ENCODE data around the gene IVD.

IVD gene

GRCh38 chr15:40413036-40413435, 7.4 kb downstream of the IVD start:
- no peak for DNase-seq (ENCODE audit: low read depth in 4 of 4, low spot score in 1 of 4)

GRCh38 chr15:40414816-40415215, 9.2 kb downstream of the IVD start:
- DNase-seq (ENCODE audit: low read depth in 4 of 4, low spot score in 1 of 4) = no peak

DNA sequence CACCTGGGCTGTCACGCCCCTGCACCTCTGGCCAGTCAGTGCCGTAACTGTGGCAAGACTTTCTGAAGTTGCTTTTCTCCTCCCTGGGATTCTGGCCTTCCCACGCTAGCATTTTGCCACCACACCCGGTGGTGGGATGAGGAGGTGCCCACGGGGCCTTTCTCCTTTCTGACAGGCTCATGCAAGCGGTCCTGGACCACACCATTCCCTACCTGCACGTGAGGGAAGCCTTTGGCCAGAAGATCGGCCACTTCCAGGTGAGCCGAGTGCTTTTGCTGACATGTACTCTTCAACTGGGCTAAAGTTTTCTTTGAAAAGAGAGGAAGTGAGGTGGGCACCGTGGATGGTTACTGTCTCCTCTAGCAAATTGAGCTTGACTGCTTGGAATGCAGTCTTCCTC, 9.6 kb downstream of the IVD start:
- no peak for DNase-seq (ENCODE audit: low read depth in 4 of 4, low spot score in 1 of 4)

- DNase-seq (ENCODE audit: low read depth in 4 of 4, low spot score in 1 of 4) = no peak
These were observed 10.5 kb downstream of the IVD start for GRCh38 chr15:40416056-40416455.

GRCh38 chr15:40418126-40418525, 12.5 kb downstream of the IVD start:
- no peak for DNase-seq (ENCODE audit: low read depth in 4 of 4, low spot score in 1 of 4)

DNA sequence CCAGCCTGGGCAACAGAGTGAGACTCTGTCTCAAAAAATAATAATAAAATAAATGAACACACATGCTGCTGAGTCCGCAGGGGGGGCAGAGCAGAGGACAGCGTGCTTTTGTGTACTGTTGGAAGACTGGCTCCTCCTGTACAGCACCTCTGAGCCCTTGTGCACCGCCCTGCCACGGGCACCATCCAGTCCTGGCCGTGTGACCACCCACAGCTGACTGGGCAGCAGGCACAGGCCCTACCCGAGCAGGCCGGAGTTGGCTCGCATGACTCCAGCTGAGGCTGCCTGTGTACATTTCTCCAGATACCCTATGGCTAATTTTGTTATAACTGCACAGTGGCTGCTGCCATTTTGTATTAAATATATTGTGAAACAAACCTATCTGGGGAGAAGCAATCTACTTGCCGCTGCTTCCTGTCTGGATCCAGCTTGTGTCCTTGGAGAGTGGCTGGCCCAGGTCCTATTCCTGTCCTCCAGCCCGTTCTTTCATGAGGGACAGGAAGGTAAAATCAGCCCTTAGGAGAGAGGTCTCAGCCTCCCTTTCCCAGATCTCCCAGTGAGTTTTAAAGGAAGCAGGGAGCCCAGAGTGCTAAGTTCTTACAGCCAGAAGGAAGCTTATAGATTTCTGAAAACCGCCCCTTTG, 14.6 kb downstream of the IVD start:
- no peak for DNase-seq (ENCODE audit: low read depth in 4 of 4, low spot score in 1 of 4)

GRCh38 chr15:40420793-40421192, 15.2 kb downstream of the IVD start:
- no peak for DNase-seq (ENCODE audit: low read depth in 4 of 4, low spot score in 1 of 4)

- peak; percentile 67 to 78 (median 72) for DNase-seq (ENCODE audit: low read depth in 4 of 4, low spot score in 1 of 4)
These were observed 15.9 kb downstream of the IVD start for GRCh38 chr15:40421246-40422157.

DNA sequence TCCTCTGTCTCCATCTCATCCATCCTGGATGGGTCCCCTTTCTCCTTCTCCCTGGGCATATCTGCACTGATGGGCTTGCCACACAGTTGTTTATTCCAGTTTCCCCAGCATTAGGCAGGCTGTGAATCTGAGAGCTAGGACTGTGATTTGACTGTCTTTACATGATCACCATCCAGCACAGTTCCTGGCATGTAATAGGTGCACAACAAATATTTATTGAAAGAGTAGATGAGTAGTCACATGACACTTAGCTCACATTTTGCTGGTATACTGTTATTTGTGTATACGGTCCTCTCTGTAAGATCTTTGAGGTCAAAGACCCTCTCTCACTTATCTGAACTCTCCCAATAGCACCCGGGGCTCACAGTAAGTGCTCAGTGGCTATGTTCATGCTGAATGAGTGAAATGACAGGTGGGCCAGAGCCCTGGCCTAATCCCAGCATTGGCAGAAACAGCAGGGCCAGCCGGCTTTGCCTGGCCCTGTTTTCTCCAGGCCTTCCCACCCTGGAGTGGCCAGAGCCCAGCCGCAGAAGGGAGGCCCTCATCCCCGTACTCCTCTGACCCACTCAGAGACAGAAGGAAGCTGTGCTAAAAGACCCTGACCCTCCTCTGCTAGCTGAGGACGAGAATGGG, 19.0 kb downstream of the IVD start:
- DNase-seq (ENCODE audit: low read depth in 4 of 4, low spot score in 1 of 4) = no peak

GRCh38 chr15:40425681-40426080, 20.1 kb downstream of the IVD start:
- no peak for DNase-seq (ENCODE audit: low read depth in 4 of 4, low spot score in 1 of 4)

DNA sequence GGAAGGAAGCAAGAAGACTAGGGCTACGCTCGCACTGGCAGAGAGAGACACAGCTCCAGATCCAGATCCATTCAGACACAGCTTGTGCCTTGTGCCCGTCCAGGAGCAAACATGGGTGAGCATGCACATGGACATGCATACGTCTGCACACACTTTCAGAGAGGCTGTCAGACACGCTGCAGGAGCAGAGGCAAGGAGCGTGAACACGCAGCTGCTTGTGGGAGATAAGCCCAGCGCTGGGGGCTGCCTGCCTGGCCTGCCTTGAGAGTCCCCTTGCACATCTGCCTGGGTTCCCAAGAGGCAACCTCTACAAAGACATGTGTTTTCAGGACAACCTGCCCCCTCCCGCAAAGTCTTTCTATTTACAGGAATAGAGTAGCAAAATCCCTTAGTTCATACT, 21.6 kb downstream of the IVD start:
- DNase-seq (ENCODE audit: low read depth in 4 of 4, low spot score in 1 of 4) = no peak

- DNase-seq (ENCODE audit: low read depth in 4 of 4, low spot score in 1 of 4) = no peak
These were observed 22.6 kb downstream of the IVD start for GRCh38 chr15:40428185-40428584.

GRCh38 chr15:40429068-40429710, 23.6 kb downstream of the IVD start:
- DNase-seq (ENCODE audit: low read depth in 4 of 4, low spot score in 1 of 4) = no peak

- DNase-seq (ENCODE audit: low read depth in 4 of 4, low spot score in 1 of 4) = no peak
These were observed 24.7 kb downstream of the IVD start for GRCh38 chr15:40430271-40430805.

GRCh38 chr15:40435023-40435709, 29.6 kb downstream of the IVD start:
- no peak for DNase-seq (ENCODE audit: low read depth in 4 of 4, low spot score in 1 of 4)

GRCh38 chr15:40435710-40436089, 30.1 kb downstream of the IVD start:
- DNase-seq (ENCODE audit: low read depth in 4 of 4, low spot score in 1 of 4) = no peak

GRCh38 chr15:40436116-40436891, 30.7 kb downstream of the IVD start:
- no peak for DNase-seq (ENCODE audit: low read depth in 4 of 4, low spot score in 1 of 4)

GRCh38 chr15:40436892-40437751, 31.5 kb downstream of the IVD start:
- DNase-seq (ENCODE audit: low read depth in 4 of 4, low spot score in 1 of 4) = no peak

Data from stimulated activated CD4-positive, alpha-beta T cell treated with anti-CD3 and anti-CD28 coated beads, Interleukin-1b, Interleukin-23, amount 100 ng/mL, for 24 hours (primary cell).